Measurements from ENCODE around the gene ACKR1. TPM values are rescaled to one million over a fixed set of nuclear protein-coding genes. Genes with fewer than 3 reads are reported as not detected.

Gene ACKR1
- total and polyA plus RNA-seq, 2 donors (not counting 3 experiments of a cell fraction or from before 2014, with no cell fraction given): 0.15 to 1.3 TPM

DNA sequence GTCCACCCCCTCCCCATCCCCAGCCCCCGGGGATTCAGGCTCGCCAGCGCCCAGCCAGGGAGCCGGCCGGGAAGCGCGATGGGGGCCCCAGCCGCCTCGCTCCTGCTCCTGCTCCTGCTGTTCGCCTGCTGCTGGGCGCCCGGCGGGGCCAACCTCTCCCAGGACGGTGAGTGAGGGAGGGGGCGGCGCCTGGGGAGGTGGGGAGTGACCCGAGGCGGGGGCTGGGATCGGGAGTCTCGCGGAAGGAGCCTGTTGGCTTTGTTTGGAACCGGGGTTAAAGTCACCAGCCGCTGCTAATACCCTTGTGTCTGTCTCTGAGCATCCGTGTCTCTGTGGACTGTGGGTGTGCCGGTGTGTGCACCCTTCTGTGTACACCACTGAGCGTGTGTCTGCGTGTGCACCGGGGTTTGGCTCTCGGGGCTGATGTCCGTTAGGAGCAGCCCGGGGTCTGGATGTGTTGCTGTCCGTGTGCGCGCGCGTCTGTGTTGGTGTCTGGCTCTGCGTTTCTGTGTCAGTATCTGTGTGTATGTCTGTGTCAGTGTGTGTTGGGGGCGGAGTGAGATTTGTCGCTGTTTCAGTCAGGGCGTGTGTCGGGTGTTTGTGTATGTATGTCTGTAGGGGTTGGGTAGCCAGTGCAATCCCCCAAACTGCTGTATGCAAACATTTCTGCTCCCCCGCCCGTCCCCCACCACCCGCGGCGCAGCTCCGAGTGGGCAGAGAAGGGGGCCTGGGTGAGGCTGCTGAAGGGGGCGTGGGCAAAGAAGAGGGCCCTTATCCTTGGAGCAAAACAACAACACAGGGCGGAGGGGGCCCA is 32.8 kb upstream of the ACKR1 start:
- Histone ChIP-seq H2AFZ (ENCODE audit: low read depth, low read length) (peak overlapping the region; percentile 8), H4K20me1 (replicated peaks; ENCODE audit: control insufficient read depth, extremely low read depth, insufficient read depth, low read length) (no peaks in the 10 kb centered on the region), H3K9me3 (replicated peaks; ENCODE audit: control insufficient read depth, insufficient read depth, low read length) (no peaks in the 10 kb centered on the region), H3K4me3 (replicated peaks in 1 of 3; ENCODE audit: insufficient read depth in 1 of 3, low read depth in 1 of 3, low read length in 3 of 3) (peak overlapping the region in 1 of 3 experiments; percentile 18), H3K36me3 (ENCODE audit: control insufficient read depth in 2 of 2, extremely low read depth in 1 of 2, insufficient read depth in 2 of 2, low read length in 2 of 2) (no peaks in the 10 kb centered on the region), H3K27me3 (ENCODE audit: control insufficient read depth in 2 of 2, insufficient read depth in 2 of 2, low read length in 2 of 2) (peaks cover 48 to 57% of the 10 kb centered on the region in 2 experiments), H3K9me1 (replicated peaks; ENCODE audit: control insufficient read depth, extremely low read depth, insufficient read depth, low read length) (no peaks in the 10 kb centered on the region), H3K4me2 (ENCODE audit: insufficient read depth, low read length) (peak overlapping the region; percentile 45), H3K4me1 (ENCODE audit: control insufficient read depth, extremely low read depth, insufficient read depth, low read length) (no peaks in the 10 kb centered on the region), H3K79me2 (ENCODE audit: control insufficient read depth, insufficient read depth, low read length) (no peaks in the 10 kb centered on the region), H3K9ac (replicated peaks; ENCODE audit: extremely low read depth, insufficient read depth, low read length) (no peak overlapping the region), H3K27ac (ENCODE audit: insufficient read depth, low read depth, low read length) (no peak overlapping the region)
- CTCF ChIA-PET: interaction anchor here (1.1 to 1.5 kb wide), 2 partner anchors 10 to 26 kb away, joined by 3 to 7 read pairs; no protein-coding TSS in a partner anchor
- intact Hi-C loops (cut with micrococcal nuclease): no loop called here
- no TSS peak for BruUV-seq (replicated peaks)
- POLR2A ChIA-PET: no interaction called here
- dilution Hi-C loops (cut with MboI; ENCODE audit: extremely low pct_ligation_motif_present, low sequenced_read_pairs): no loop called here
- TF ChIP-seq MYC (IDR thresholded peaks at IDR 0.05; ENCODE audit: low read depth, low read length) (no peak), MAX (IDR thresholded peaks at IDR 0.05; ENCODE audit: insufficient read depth, insufficient read length) (no peak), EZH2 (IDR thresholded peaks at IDR 0.05; ENCODE audit: borderline replicate concordance, low read depth, low read length, severe bottlenecking) (peak; percentile 79), GATA2 (IDR thresholded peaks at IDR 0.05; ENCODE audit: insufficient read depth, insufficient read length, low read depth, low read length) (no peak)
- FAIRE-seq: no peak
- DNase-seq (ENCODE audit: low read depth, low spot score): peak; percentile 21

DNA sequence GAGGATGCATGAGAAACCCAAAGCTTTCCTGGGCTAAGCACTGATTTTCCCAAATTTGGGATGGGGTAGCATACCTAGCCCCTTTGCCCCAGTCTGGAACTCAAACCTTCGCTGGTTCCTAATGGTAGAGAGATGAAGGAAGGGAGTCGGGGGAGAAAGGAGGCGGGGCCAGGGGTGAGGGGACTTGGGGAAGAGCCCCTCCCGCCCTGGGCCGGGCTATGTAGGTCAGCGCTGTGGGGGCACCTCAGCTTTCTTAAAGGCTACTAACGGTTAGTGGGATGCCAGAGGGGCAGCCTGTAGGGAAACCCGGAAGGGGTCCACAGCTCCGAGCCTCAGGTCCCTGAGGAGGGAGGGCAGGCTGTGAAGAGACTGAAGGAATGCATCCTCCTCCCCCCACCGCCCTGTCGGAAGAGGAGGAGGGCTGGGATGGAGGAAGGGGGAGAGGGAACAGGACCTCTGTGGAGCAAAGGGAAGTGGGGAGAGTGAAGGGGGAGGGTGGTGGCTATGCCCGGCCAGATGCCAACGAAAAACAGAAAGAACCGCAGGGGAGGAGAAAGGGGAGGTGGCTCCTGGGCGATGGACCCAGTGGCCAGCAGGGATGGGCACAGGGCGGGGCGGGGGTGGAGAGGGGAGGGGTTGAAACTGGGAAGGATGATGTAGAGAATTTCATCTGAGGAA is 31.9 kb upstream of the ACKR1 start:
- intact Hi-C loops (cut with micrococcal nuclease) (no loop called here), dilution Hi-C loops (cut with MboI; ENCODE audit: extremely low pct_ligation_motif_present, low sequenced_read_pairs) (no loop called here)
- FAIRE-seq (no peak), DNase-seq (ENCODE audit: low read depth, low spot score) (no peak)
- Histone ChIP-seq H3K9me3 (replicated peaks; ENCODE audit: control insufficient read depth, insufficient read depth, low read length) (no peaks in the 10 kb centered on the region), H3K4me2 (ENCODE audit: insufficient read depth, low read length) (no peak overlapping the region), H3K4me1 (ENCODE audit: control insufficient read depth, extremely low read depth, insufficient read depth, low read length) (no peaks in the 10 kb centered on the region), H3K4me3 (replicated peaks in 1 of 3; ENCODE audit: insufficient read depth in 1 of 3, low read depth in 1 of 3, low read length in 3 of 3) (no peak overlapping the region), H3K36me3 (ENCODE audit: control insufficient read depth in 2 of 2, extremely low read depth in 1 of 2, insufficient read depth in 2 of 2, low read length in 2 of 2) (no peaks in the 10 kb centered on the region), H3K79me2 (ENCODE audit: control insufficient read depth, insufficient read depth, low read length) (no peaks in the 10 kb centered on the region), H3K9ac (replicated peaks; ENCODE audit: extremely low read depth, insufficient read depth, low read length) (no peak overlapping the region), H4K20me1 (replicated peaks; ENCODE audit: control insufficient read depth, extremely low read depth, insufficient read depth, low read length) (no peaks in the 10 kb centered on the region), H2AFZ (ENCODE audit: low read depth, low read length) (no peak overlapping the region), H3K27ac (ENCODE audit: insufficient read depth, low read depth, low read length) (no peak overlapping the region), H3K9me1 (replicated peaks; ENCODE audit: control insufficient read depth, extremely low read depth, insufficient read depth, low read length) (no peaks in the 10 kb centered on the region), H3K27me3 (ENCODE audit: control insufficient read depth in 2 of 2, insufficient read depth in 2 of 2, low read length in 2 of 2) (peaks cover 48 to 51% of the 10 kb centered on the region in 2 experiments)
- ChIA-PET CTCF (interaction anchor here (1.1 to 1.5 kb wide), 2 partner anchors 11 to 25 kb away, joined by 3 to 7 read pairs; no protein-coding TSS in a partner anchor), POLR2A (no interaction called here)
- no TSS peak for BruUV-seq (replicated peaks)
- TF ChIP-seq, protein P1, sequence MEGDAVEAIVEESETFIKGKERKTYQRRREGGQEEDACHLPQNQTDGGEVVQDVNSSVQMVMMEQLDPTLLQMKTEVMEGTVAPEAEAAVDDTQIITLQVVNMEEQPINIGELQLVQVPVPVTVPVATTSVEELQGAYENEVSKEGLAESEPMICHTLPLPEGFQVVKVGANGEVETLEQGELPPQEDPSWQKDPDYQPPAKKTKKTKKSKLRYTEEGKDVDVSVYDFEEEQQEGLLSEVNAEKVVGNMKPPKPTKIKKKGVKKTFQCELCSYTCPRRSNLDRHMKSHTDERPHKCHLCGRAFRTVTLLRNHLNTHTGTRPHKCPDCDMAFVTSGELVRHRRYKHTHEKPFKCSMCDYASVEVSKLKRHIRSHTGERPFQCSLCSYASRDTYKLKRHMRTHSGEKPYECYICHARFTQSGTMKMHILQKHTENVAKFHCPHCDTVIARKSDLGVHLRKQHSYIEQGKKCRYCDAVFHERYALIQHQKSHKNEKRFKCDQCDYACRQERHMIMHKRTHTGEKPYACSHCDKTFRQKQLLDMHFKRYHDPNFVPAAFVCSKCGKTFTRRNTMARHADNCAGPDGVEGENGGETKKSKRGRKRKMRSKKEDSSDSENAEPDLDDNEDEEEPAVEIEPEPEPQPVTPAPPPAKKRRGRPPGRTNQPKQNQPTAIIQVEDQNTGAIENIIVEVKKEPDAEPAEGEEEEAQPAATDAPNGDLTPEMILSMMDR (IDR thresholded peaks at IDR 0.05; ENCODE audit: extremely low read depth in 1 of 2, insufficient read depth in 1 of 2, low read depth in 1 of 2, low read length in 2 of 2): no peak
- TF ChIP-seq POLR2AphosphoS5 (IDR thresholded peaks at IDR 0.05; ENCODE audit: insufficient read depth, low read depth, low read length): no peak
- no peak for TF ChIP-seq MAX (IDR thresholded peaks at IDR 0.05; ENCODE audit: insufficient read depth, insufficient read length)
- no peak for TF ChIP-seq JUN (IDR thresholded peaks at IDR 0.05; ENCODE audit: borderline replicate concordance, insufficient read depth, insufficient read length, low read depth)
- TF ChIP-seq GATA2 (IDR thresholded peaks at IDR 0.05; ENCODE audit: insufficient read depth, insufficient read length, low read depth, low read length): no peak
- TF ChIP-seq FOS (IDR thresholded peaks at IDR 0.05; ENCODE audit: borderline replicate concordance, insufficient read depth, low read length): no peak
- TF ChIP-seq EZH2 (IDR thresholded peaks at IDR 0.05; ENCODE audit: borderline replicate concordance, low read depth, low read length, severe bottlenecking): no peak
- no peak for TF ChIP-seq POLR2A (IDR thresholded peaks at IDR 0.05; ENCODE audit: low read depth, low read length)
- TF ChIP-seq MYC (IDR thresholded peaks at IDR 0.05; ENCODE audit: low read depth, low read length): no peak

All from endothelial cell of umbilical vein (primary cell).